SHP77 (cell line): Measurements from ENCODE around the gene PLD4.

Experiments
- DNase-seq, 2 experiments: peaks; one replicate each; lab custom pipeline; 2025; lab: John Stamatoyannopoulos, UW

The PLD4 gene

DNA sequence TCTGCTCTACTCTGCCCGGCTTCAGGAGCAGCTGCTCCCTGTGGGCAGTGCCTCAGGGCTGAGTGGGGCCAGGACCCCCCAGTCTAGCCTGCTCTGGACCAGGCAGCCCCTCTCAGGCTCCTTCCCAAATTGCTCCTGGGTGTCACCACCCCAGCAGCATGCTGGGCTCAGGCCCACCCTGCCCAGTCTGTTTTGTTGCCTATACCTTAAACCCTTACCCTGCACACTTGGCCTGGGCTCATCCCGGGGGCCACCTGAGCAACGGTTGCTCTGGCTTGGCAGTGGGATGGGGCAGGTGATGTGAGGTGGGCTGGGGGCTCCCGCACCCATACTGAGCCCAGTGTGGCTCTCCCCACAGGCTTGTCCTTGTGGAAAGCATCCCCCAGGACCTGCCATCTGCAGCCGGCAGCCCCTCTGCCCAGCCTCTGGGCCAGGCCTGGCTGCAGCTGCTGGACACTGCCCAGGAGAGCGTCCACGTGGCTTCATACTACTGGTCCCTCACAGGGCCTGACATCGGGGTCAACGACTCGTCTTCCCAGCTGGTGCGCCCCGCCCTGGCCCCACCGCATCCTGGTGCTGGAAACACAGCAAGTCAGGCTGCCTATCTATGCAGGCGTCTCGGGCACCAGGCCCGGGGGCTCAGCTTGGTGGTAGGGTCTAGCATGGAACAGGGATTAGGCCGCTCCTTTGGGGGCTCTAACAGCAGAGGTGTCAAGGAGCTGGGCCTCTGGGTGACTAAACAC is 3.9 kb downstream of the PLD4 start:
- DNase-seq: no peak

DNA sequence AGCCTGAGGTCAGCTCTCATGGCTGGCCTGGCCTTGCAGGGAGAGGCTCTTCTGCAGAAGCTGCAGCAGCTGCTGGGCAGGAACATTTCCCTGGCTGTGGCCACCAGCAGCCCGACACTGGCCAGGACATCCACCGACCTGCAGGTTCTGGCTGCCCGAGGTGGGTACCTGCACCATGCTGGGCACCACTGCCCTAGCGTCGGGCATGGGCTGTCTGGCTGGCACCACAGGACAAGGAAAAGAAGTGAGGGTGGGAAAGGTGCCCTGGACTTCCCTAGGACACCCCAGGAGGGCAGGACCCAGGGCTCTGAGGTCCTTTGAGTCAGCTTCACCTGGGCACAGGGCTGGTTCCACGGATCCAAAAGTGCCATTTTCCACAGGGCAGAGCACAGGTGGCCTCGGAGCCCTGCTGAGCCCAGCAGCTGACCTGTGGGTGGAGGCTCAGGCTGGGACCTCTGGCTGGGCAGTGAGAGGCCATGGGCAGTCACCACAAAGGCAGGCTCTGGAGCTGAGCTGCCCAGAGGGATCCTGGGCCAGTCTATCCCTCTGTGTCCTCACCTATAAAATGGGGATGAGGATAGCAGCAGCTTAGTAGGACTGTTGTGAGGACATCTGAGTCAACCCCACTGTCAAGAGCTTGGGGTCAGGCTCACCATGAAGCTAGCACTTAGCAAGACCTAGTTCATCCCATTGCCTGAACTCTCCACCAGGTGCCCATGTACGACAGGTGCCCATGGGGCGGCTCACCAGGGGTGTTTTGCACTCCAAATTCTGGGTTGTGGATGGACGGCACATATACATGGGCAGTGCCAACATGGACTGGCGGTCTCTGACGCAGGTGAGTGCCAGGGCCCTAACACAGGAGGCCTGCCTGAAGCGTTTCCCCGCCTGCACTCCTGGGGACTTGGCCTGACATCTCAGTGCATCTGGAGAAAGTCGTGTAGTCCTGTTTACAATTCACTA is 4.9 kb downstream of the PLD4 start:
- no peak for DNase-seq

DNA sequence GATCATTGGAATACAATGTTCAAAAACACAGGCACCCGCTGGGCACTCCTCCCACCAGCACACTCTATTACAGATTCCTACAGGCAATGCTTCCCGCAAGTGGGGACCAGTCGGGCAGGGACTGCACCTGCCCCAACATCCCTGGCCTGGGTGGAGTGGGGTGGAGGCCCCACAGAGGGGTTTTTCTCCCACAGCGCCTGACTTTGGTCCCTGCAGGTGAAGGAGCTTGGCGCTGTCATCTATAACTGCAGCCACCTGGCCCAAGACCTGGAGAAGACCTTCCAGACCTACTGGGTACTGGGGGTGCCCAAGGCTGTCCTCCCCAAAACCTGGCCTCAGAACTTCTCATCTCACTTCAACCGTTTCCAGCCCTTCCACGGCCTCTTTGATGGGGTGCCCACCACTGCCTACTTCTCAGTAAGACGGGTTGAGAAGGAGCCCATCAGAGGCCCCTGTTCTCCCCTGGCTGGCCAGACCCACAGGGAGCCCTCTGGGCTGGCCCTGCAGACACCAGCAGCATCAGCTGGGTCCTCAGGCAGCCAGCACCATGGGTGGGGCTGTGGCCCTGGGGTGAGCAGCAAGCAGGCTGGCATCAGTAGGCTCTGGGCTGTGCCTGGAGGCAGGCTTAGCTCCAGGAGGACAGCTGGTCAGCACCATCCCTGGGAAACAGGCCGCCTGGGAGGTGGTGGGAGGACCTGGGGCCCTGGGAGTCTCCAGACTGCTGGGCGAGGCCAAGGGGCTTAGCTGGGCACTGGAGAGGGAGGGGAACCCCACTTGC is 6.0 kb downstream of the PLD4 start:
- no peak for DNase-seq

DNA sequence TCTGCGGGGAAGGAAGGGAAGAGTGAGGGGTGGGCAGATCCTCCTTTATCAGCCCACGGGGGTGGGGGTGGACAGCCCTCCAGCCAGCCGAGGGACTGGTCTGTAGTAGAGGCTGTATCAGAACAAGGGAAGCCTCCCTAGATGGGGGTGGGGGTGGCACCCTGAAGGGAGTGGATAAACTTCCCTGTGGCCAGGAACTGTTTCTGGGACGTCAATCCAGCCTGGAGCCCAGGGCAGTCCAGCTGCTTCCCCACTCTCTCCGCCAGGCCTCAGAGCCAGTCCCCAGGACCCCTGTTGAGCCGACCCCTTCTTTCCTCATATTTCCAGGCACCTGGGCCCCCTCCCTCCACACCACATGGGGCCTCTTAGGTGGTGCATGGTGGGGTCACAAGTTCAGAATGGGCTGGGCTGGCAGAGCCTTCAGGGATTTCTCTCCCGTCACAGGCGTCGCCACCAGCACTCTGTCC is 6.7 kb downstream of the PLD4 start:
- DNase-seq: no peak

DNA sequence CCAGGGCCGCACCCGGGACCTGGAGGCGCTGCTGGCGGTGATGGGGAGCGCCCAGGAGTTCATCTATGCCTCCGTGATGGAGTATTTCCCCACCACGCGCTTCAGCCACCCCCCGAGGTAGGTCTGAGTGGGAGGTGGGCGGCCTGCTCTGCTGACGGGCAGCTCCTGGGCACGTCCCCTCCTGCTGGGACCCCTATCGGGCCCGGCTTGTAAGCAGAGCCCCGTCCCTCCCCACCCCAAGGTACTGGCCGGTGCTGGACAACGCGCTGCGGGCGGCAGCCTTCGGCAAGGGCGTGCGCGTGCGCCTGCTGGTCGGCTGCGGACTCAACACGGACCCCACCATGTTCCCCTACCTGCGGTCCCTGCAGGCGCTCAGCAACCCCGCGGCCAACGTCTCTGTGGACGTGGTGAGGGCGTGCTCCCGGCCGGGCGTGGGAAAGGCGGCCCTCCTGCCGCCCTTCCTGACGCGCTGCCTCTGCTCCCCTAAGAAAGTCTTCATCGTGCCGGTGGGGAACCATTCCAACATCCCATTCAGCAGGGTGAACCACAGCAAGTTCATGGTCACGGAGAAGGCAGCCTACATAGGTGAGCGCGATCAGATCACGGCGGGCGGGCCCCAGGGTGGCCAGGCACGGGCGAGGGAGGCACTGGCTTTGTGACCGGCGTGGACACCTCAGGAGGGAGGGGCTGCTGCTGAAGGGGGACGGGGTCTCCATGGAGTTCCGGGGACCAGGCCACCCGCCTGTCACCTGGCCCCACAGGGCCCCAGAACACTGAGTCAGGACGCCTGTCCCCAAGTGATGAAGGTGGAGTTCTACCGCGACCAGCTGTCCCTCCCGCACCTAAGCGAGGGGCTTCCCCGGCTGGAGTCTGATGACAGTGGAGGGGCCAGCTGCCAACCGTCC is 7.3 kb downstream of the PLD4 start:
- no peak for DNase-seq

DNA sequence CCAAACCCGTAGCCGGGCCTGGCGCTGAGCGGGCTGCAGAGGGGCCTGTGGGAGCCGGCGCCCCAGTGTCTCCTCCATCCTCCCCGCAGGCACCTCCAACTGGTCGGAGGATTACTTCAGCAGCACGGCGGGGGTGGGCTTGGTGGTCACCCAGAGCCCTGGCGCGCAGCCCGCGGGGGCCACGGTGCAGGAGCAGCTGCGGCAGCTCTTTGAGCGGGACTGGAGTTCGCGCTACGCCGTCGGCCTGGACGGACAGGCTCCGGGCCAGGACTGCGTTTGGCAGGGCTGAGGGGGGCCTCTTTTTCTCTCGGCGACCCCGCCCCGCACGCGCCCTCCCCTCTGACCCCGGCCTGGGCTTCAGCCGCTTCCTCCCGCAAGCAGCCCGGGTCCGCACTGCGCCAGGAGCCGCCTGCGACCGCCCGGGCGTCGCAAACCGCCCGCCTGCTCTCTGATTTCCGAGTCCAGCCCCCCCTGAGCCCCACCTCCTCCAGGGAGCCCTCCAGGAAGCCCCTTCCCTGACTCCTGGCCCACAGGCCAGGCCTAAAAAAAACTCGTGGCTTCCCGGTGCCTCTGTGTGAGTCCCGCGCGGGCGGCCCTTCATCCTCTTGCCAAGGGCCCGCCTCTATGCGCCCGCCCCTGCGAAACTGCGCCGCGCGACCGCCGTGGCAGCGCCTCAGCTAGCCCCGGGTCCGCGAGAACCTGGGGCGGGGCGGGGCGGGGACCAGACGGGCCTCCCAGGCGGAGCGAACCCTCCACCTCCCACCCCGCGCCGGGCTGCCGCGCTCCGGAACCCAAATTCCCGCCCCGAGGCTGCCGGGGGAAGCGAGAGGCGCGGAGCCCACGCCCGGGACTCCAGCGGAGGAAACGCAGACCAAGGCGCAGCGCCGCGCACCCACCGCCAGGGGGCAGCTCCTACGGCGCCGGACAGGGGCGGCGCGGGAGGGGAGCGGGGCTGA is 8.3 kb downstream of the PLD4 start:
- DNase-seq: peak; percentile 48 to 57

DNA sequence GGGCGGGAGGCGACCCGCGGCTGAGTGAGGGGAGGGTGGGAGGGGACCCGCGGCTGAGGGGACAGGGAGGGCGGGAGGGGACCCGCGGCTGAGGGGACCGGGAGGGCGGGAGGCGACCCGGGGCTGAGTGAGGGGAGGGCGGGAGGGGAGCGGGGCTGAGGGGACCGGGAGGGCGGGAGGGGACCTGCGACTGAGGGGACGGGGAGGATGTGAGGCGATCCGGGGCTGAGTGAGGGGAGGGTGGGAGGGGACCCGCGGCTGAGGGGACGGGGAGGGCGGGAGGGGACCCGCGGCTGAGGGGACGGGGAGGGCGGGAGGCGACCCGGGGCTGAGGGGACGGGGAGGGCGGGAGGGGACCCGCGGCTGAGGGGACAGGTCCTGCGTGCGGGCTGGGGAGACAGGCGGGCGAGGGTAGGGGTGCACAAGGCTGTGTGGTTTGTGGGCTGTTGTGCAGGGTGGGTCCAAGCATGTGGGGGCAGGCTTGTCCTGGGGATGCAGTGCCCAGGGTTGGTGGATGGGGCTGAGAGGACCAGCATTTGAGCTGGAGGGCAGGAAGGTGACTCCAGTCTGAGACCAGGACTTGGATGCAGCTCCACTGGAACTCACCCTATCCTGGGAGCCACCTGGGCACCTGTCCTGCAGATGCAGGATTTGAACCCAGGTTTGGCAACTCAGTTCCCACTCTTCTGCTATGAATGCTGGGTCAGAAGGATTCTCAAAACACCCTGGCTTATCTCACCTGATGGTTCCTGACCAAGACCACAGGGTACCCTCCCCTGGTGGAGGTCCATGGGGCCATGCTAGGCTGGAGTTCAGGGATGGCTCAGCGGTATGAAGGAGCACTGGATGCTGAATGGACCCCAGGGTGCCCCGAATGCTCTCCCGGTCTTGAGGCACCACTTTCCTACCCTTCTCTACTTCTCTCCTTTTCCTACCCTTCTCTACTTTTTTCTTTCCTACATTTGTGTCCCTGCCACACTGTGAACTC is 9.4 kb downstream of the PLD4 start:
- no peak for DNase-seq

DNA sequence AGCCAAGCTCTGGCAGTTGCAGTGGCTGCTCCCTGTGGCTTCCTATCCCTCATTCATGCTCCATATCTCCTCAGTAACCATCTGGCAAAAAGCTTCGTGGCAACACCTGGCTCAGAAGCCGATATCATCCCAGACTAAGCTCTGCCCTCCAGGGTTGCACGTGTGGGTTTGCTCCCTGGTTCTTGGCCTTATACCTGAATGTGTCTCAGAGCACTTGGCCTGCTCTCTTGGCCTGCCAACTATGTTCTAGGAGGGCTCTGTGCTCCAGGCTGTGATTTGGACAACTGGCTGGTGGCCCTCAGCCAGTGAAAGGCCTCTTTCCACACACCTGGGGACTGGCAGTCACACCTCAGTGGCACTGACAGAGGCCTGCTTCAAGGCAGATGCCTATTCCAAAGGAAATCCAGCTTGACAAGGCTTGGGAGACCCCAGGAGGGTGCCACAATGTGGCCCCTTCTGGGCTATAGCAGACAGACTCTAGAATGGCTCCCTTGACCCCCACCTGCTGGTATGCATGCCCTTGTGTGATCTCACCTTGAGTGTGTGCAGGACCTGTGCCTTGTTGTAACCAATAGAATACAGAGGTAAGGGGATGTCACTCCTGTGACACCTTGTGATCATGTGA is 10.5 kb downstream of the PLD4 start:
- DNase-seq: no peak

DNA sequence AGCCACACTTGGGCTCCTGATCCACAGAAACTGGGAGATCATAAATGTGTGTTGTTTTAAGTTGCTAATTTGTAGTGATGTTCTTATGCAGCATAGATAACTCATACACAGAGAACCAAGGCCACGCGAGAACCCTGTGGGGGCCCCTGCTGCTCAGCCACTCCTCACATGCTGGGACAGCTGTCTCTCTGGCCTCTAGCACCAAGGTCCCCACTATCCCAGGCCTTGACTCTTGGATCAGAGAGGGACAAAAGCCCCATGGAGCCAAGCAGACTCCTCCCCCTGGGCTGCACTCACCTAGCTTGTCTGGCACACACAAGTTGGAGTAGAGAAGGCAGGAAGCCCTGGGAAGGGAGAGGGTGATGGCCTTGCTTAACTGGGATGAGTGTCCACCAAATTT is 11.3 kb downstream of the PLD4 start:
- no peak for DNase-seq

DNA sequence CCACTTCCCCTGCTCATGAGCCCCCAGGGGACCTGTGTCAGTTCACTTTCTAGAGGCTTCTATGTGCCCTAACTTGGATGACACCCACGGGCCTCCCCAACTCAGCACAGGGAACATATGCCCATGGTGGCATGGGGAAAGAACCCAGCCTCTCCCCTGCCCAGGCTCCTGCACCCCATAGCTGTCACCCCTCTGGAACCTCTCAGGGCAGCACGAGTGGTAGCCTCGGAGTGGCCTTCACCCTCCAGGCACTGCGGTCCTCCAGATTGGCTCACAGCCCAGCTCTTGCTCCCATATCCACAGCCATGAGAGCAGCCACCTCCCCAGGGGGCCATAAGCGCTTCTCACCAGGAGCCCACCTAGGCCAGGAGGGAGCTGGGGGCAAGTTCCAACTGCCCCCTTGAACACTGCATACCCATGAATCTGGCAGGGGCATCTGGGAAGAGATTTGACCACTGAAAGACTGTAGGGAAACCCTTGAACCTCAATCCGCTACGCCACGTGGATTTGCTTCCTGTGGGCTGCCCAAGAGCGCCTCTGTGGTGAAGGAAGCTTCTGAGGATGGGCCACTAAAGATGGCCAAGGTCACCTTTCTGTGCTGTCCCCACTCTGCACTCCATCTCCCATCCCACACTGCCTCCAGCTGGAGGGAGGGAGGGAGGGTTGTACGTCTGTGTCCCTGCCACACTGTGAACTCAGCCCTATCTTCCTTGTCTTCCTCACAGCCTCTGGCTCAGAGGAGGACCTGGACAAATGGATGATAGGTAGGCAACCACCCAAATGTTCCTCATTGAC is 11.9 kb downstream of the PLD4 start:
- DNase-seq: no peak

DNA sequence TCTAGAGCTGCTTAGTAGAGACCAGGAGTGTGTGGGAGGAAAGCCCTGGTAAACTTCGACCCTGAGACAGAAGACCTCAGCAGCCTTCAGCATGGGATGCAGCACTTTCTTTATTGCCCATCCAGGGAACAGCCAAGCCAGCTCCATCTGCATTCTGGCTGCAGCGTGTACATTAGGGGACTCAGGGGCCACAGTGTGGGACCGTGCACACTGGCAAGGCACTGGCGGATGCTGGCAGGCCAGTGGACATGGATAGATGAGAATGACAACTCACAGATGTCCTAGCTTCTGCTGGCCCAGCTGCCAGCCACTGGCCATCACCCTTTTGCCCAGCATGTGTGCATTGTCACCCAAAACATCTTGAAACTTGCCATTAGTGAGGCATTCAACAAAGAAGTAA is 12.5 kb downstream of the PLD4 start:
- no peak for DNase-seq

DNA sequence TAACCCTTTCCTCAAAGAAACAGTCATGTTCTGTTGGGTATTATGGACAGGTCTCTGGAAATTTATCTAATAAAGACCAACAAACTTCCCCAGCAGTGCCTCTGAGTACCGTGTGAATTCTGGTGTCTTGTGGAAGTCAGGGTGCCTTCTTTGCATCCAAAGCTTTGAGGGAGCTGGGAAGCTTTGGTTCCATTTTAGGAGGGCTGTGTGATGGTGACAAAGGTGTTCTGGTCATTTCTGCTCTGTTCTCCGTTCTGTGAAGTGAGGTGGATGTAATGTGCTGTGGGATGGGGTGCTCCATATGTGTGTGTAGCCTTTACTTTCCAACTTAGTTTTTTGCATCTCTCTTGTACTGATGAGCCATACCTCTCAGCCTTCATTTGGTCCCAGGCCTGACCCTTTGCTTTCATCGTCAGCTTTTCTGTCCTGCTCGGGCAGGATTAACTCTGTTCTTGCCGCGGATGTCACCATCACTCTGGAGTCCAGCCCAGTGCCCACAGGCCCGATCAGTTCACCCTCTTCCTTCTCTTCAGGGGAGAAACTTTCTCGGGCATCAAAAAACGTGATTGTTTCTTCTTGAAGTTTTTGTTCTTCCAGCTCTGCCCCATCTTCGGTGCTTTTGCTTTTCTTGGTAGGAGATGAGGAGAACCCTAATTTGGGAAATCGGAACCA is 13.2 kb downstream of the PLD4 start:
- DNase-seq: no peak

DNA sequence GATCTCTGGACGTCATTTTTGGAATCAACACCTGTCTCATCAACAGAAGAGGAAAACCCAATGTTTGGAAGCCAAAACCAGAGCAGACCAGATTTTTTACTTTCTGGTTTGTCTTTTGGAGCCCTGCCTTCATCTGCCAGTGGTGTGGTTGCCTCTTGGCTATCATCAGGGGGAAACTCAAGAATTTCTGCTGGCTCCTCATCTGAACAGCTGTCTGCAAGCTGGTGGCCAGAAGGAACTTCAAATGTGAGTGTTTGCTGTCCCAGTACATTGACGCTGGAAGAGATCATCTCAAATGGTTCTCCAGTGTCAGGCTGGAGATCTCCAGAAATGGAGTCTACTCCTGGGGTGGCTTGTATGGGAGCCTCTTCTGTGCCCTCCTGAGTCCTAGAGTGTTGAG is 13.8 kb downstream of the PLD4 start:
- no peak for DNase-seq

DNA sequence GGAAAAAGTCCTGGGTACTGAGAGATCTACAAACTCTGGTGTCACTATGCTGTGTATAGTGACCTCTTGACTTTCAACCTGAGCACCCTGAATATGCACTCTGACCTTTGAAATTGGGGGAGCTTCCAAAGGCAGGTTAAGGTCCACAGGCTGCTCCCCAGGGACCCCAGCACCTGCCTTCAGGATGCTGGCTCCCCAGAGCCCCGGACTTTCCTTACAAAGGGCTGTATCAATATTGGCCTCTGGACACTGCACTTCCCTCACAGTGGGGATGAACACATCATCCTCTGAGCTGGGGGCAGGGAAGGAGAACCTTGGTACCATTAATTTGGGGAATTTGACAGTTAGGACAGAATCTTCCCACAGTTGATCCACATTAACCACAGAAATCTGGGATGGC is 14.3 kb downstream of the PLD4 start:
- DNase-seq: no peak

DNA sequence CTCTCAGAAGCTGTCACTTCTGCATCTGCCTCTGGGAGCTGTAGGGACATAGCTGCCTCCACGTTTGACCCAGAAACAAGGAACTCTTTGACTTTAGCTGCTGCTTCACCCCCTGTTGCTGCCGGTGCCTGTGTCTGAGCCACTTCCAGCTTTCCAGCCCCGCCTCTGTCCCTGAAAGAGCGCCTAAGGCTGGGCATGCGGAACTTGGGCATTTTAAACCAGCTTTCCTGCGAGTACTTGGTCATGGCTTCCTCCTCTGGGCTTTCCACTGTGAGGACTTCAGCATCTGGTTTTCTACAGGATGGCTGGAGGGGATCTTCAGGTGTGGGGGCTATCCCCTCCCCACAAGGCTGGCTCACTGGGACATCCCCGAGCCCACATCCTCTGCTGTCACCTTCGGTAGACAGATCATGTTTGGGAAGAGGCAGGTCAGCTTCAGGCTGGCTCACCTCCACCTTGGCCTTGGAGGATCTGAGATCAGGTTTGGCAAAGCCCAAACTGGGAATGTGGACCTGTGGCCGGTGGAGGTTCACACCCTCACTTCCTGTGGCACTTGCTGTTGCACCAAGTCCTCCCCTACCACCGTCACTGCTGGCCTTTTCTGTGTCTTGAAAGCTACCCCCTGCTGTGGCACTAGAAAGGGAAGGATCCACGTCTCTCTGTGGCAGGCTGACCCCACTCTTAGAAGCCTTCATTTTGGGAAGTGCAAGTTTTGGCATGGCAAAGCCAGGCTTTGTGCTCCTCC is 15.2 kb downstream of the PLD4 start:
- DNase-seq: no peak

DNA sequence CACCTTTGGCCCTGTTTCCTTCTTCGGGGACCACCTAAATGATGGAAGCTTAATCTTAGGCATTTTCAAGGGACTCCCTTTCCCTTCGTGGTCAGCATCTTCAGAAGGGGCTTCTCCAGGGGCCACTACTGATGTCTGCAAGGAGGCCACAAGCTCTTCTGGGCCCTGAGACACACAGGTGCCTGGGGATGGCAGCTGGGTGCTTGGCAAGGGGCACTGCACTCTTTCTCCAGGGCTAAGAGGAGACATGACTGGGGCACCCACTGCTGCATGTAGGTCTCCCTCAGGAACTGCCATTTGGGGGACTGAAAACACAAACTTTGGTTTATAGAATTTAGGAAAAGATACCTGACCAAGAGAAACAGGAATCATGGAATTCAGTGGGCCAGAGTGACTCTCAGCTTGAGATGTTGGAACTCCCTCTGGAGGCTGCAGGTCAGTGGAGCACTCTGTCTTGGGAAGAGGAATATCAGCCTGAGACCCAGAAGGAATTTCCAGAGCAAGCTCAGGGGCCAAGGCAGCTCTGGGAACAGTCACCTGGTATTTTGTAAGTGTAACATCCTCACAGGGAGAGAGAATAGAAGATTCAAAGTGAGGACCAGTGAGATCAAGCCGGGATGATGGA is 16.0 kb downstream of the PLD4 start:
- no peak for DNase-seq
